Fibroblast of pulmonary artery (primary cell): Measurements from ENCODE around the gene EIPR1.

ENCODE experiments used
- DNase-seq: peaks from one replicate; pipeline ENCODE4 v3.0.0-alpha.2; 2010; ENCODE audit warnings: low read depth
- H3K4me3 ChIP-seq: replicated peaks from 2 replicates; pipeline ENCODE4 v1.5.1; 2011; ENCODE audit warnings: low read depth, mild to moderate bottlenecking, control low read depth, low read length, moderate library complexity
- TF ChIP-seq, protein P1 (sequence below): IDR thresholded peaks from 2 replicates; pipeline ENCODE4 v1.5.1; 2011; ENCODE audit warnings: mild to moderate bottlenecking, control low read depth, low read length, inconsistent platforms; ENCODE audit errors: missing control alignments

EIPR1 gene

GRCh38 chr2:3249476-3249962, 128.1 kb downstream of the EIPR1 start:
- TF ChIP-seq, protein P1, sequence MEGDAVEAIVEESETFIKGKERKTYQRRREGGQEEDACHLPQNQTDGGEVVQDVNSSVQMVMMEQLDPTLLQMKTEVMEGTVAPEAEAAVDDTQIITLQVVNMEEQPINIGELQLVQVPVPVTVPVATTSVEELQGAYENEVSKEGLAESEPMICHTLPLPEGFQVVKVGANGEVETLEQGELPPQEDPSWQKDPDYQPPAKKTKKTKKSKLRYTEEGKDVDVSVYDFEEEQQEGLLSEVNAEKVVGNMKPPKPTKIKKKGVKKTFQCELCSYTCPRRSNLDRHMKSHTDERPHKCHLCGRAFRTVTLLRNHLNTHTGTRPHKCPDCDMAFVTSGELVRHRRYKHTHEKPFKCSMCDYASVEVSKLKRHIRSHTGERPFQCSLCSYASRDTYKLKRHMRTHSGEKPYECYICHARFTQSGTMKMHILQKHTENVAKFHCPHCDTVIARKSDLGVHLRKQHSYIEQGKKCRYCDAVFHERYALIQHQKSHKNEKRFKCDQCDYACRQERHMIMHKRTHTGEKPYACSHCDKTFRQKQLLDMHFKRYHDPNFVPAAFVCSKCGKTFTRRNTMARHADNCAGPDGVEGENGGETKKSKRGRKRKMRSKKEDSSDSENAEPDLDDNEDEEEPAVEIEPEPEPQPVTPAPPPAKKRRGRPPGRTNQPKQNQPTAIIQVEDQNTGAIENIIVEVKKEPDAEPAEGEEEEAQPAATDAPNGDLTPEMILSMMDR = no peak
- DNase-seq = no peak
- H3K4me3 ChIP-seq = no peak overlapping the region

GRCh38 chr2:3248754-3249475, 128.7 kb downstream of the EIPR1 start:
- H3K4me3 ChIP-seq = no peak overlapping the region
- TF ChIP-seq, protein P1 = no peak
- no peak for DNase-seq

DNA sequence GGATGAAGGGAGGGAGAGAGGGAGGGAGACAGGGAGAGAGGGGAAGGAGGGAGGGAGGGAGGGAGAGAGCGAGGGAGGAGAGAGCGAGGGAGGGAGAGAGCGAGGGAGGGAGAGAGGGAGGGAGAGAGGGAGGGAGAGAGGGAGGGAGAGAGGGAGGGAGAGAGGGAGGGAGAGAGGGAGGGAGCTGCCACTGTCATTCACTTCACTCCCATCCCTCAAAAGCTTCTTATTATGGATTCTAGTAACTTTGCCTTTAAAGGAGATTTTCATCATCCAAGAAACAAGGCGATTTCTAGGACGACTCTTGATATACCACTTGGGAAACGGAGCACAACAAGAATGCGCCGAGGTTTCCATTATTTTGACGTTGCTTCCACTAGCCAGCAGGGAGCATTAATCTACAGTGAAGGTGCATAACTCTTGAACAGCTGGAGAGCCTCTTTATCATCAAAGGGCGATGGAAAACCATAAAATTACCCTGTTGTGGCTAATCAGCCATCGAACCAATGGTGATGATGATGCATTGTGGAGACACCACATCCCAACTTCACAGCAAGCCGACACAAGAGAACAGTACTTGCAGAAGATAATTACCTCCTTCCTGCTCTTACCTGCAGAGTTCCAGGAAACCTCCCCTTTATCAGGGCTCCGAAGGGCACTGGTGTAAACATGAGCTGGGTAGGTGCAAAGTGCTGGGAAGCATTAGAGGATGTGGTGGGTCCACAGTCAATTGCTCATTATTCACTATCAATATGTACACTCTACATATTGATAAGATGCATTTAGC, 130.5 kb downstream of the EIPR1 start:
- no peak for DNase-seq
- TF ChIP-seq, protein P1 = no peak
- H3K4me3 ChIP-seq = no peak overlapping the region

- DNase-seq = no peak
- TF ChIP-seq, protein P1 = no peak
- no peak overlapping the region for H3K4me3 ChIP-seq
Measured at GRCh38 chr2:3246406-3246805, 131.2 kb downstream of the EIPR1 start.

- TF ChIP-seq, protein P1 = no peak
- H3K4me3 ChIP-seq = no peak overlapping the region
- no peak for DNase-seq
Measured at GRCh38 chr2:3244486-3244885, 133.1 kb downstream of the EIPR1 start.

GRCh38 chr2:3243804-3244203, 133.8 kb downstream of the EIPR1 start:
- no peak overlapping the region for H3K4me3 ChIP-seq
- no peak for DNase-seq
- TF ChIP-seq, protein P1 = no peak
